Left forelimb (tissue), 1 donor: Measurements from ENCODE around the gene TMCO6.

Experiments
- DNase-seq: peaks from one replicate; pipeline ENCODE4 v3.0.0-alpha.2; 2018; ENCODE audit warnings: low spot score

TMCO6 gene

DNA sequence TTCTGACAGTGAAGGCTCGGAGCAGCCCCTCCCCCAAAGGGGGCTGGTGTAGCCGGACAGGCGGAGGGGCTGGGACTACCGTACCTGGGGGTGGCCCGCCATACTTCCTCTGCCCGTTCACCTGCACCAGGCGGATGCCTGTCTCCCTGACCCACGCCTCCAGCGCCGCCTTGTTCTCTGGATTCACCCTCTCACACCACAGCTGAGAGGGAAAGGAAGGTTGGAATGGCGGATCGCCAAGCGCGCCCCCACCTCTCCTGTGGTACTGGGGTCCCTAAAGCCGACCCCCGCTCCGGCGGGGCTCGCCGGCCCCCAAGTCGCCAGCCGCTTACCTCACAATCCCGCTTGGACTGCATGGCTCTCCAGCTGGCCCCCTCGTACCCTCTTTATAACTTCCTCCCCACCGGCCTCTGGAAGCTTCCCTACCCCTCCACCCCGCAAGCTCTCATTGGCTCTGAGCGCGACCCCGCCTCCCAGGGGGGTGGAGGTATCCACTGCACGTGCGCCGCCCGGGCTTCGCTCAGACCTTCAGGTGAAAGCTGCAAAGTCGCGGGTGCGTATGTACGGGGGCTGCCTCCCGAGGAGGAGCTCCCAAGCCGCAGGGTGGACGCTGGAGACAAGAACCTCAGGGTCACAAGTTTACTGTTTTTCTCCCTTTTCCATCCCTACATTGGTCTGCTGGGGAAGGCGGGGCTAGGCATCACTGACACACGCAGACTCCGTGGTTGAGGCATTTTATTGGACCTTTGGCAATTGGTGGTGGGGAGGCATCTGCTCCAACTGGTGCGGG, 34.1 kb downstream of the TMCO6 start, which contains the start of gene DND1:
Gene DND1, minus strand, starts transcription at position 390 of the 790 bp plus-strand sequence. Its CDS starts 34 bp downstream, at position 356.
- DNase-seq: no peak

DNA sequence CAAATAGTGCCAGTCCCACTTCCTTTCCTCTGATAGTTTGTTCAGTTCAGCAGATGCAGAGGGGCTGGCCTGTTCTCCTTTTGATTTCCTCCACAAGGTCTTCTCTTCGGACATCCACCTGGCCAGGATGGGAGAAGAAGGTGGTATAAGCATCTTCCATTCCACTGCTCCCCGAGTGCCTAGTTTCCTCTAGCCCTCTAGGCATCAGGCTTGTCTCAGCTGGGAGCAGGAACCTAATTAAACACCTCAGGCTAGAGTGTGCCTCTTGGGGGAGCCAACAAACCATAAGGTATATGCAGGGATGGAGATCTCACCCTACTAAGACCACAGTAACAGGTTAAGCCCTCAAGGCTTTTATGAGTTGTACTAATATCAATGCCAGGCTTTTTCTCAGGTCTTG, 35.0 kb downstream of the TMCO6 start:
- DNase-seq: no peak

DNA sequence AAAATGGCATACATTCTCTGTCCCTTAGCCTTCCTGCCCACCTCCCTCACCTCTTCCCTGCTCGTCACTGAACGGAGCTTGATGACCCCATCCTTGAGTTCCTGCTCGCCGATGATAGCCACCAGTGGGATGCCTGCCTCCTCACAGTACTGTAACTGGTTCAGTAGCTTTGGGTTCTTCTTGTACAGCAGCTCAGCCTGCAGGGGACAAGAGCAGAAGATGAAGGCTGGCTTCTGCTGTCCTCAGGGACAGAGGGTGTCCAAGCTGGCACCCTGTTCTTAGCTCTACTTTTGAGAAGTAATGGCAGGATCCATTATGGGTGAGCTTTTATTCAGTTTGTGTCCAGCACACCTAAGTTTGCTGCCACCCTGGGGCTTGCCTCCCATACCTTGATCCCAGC, 35.4 kb downstream of the TMCO6 start:
- DNase-seq: no peak

DNA sequence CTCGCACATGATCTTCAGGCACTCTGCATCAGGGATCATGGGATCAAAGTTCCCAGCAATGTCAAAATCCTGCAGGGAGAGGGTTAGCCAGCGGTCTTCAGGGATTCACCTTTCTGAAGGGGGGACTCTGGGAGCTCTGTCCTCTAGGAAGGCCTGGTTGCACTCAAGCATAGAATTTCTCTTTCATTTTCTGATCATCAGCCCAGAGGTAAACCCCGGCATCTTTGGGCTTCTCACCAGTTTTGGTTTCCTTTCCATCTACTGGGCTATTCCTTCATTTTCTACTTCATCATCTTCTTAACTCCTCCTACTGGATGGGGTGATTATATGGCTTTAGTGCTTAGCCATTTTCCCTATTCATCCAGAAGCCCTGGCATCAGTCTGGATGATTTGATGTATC, 38.7 kb downstream of the TMCO6 start:
- DNase-seq: no peak

DNA sequence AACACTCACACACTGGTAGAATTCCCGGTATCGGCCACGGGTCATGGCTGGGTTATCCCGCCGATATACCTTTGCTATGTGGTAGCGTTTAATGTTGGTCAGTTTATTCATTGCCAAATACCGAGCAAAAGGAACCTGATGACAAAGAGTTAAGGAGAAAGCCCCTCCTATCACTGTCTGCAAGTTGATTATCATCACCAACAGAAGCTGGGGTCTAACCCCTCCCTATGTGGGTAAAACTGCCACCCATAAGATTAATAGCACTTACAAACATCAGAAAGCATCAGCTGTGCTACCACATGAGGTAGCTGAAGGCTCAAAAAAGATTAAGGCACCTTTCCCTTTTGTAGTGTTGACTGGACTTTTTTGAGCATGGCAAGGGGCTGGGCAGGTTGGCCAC, 39.7 kb downstream of the TMCO6 start:
- no peak for DNase-seq

DNA sequence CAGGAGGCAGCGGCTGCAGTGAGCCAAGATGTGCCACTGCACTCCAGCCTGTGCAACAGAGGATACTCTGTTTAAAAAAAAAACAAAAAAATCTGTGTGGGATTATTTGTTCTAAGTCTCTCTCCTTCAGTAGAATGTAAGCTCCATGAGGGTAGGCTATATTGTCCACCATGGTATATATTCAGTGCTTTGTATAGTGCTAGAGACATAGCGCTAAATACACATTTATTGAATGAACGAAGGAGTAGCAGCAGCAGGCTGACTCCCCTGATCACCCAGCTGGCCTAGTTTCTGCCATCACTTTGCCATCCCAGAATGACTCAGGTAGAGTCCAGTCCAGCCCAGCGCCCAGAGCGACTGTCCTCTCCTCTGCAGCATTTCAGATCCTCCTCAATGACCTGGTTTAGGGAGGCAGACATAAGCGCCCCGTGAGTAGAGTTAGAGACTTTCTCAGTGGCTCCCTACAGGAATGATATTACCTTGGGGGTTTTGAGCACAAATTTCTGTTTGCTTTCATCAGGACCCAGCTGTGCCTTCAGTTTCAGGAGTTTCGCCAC, 51.2 kb downstream of the TMCO6 start:
- DNase-seq: no peak

DNA sequence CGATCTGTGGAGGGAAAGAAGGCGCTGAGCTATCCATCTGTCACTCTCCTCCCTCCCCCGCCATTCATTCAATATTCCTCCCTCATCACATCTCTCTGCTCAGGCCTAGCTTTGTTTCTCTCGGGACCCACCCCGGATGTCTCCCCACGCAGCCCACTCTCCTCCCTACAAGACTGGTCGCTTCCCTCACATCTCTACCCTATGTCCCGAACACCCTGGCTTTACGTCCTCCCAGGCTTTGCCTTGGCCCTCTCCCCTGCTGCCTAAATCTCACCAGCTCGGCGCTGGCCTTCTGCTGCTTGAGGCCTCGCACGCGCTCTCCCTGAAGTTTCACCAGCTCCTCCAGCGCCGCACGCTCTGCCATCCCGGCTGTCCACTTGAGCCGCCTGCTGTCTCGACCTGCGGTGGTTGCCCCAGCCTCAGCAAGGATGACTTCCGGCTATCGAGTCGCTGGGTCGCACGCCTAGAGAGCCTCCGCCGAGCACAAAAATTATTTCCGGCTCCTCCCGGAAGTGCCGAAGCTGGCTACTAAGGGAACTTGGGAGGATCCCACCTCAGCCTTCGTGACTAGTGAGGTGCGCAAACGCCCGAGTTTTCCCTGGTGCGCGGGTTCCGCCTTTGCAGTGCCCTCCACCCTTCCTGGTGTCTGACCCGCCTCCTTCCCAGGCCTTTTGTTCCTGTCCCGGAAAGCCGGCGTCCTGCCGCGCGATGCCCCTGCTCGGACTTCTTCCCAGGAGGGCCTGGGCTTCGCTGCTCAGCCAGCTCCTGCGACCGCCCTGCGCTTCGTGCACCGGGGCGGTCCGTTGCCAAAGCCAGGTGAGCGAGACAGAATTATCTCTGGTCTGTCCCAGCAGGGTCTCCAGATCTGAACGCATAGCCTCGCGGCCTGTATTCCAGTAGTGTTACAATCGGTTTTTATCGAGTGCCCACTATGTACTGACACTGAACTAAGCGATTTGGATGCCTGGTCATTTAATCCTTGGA, 52.0 kb downstream of the TMCO6 start, which contains the start of the genes HARS1 and HARS2:
Gene HARS1, minus strand, starts transcription at position 430 of the 984 bp plus-strand sequence. Its CDS starts 66 bp downstream, at position 364.
Gene HARS2, plus strand, starts transcription at position 515 of the 984 bp plus-strand sequence. Its CDS starts 194 bp downstream, at position 709.
- DNase-seq: peak; percentile 88

DNA sequence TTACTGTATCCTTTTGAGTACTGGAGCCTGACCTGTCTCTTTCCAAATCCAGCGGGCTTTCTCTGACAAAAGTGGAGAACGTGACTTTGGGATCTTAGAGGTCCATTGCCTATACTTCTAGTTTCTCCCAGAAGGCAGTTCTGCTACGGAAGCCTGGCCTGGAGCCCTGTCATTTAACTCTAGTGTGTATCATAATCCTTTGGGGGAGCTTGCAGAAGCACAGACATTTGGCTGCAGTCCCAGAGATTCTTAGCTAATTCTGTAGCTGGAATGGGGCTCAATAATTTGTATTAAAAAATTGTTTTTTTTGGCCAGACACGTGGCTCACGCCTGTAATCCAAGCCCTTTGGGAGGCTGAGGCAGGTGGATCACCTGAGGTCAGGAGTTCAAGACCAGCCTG, 55.0 kb downstream of the TMCO6 start:
- no peak for DNase-seq
